NCI-H2029 treated with DMSO at 0.1 percent for 48 hours (cell line): Measurements from ENCODE around the gene CENPQ.
"Not testable (repeated sequence)": the region's sequence is repeated elsewhere in the genome, so short reads cannot be mapped to it uniquely, and the experiment has no call there.

Experiments
- DNase-seq: peaks from one replicate; lab custom pipeline; 2025; lab: John Stamatoyannopoulos, UW

Gene CENPQ

DNA sequence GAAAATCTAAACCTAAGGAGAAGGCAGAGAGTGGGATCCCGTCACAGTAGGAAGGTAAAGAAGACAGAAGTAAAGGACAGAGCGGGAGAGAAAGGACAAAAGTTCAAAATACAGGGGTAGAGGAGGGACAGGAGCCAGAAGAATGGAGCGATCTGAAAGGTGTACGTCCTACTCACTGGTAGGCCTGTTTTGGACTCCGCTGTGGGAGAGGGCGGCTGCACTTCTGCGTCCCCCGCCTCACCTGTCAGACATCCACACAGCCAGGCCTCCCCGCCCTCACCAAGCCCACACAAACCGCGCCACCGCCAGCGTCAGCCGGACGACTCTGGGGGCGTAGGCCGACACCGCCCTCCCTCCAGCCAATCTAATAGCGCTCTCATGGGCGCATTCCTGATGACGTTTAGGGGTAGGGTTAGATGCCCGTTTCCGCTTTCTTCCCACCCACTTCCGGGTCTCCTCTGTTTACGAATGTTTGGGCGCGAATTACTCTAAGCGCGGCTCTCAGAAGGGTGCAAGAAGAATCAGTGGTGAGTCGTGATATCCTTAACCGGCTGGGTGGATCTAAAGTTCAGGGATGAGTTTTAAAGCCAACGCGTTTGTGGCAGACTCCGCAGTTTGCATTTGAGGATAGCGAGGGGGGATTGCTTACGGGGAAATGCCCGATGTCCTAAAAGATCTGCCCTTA, at the start of gene CENPQ, which contains the start of gene MMUT:
TSS of gene CENPQ (plus strand) at position 444 of the 685 bp plus-strand sequence. CDS start 6,807 bp downstream, outside the sequence.
TSS of gene MMUT (minus strand) at position 327 of the 685 bp plus-strand sequence. CDS start 3,787 bp downstream, outside the sequence.
- DNase-seq: peak; percentile 91

DNA sequence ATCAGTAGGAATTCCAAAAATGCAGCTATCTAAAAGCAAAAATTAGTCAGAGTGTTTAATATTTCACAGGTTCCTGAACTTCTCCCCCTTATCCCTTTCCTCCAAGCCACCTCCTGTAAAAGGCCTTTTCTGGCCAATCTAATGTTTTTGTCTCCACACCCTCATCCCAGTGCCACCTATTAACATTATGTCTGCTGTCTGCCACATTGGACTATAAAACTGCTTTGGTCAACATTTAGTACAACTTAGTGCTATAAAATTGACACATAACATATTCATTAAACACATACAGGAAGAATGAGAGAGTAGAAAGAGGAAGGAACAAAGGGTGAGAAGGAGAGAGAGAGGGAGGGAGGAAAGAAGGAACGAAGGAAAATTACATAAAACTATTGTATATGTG, 47.8 kb upstream of the CENPQ start:
- DNase-seq: no peak

- DNase-seq: no peak
Observed at GRCh38 chr6:49416195-49416594, 47.0 kb upstream of the CENPQ start.

DNA sequence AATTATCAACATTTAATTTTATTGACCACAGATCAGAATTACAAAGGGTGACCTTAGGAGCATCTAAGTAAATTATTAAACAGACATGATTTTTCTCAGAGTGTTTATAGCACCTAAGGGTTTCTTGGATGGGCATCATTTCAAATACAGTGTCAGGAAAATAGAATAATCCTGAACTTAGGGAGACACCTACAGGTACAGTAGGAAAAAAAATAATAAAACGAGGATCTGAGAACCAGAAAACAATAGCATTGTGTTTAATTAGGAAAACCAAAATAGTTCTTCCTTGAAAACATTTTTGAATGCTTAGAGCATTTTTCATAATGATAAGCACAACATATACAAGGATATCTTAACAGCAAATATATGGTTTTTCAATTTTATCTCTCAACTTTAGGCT, 39.4 kb upstream of the CENPQ start:
- DNase-seq: no peak

GRCh38 chr6:49430187-49430586, 33.0 kb upstream of the CENPQ start:
- no peak for DNase-seq

GRCh38 chr6:49430866-49431265, 32.3 kb upstream of the CENPQ start:
- no peak for DNase-seq

- DNase-seq: no peak
Observed at GRCh38 chr6:49453221-49453620, 9.9 kb upstream of the CENPQ start.

DNA sequence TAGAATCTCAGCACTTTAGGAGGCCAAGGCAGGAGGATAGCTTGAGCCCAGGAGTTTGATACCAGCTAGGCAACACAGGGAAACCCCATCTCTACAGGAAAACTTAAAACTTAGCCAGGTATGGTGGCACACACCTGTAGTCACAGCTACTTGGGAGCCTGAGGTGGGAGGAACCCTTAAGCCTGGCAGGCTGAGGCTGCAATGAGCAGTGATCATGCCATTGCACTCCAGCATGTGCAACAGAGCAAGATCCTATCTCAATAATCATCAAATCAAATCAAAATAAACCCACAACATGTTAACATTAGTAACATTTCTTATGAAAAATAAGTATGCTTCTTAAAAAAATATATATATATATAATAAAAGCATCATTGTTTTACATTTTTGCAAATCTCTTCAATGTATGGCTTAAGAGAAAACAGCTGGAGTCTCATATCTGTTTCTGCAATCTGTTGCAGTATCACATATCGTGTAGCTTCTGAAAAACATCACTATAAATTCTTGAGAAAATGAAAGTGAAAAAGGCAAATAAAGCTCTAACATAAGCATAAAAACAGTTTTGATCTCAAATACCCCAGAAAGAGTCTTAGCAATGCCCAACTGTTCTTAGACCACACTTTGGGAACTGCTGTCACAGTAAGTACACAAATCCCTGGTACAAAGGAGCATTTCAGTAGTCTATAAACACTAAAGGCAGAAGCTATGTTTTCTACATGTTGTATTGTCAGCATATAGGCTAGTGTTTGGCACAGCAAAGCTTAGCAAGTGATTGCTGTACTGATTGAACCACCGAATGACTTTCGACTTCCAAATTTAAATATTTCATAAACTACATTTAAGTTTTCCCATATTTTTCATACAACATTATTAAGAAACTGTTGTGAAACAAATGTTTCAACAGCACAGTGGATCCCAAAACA, 8.1 kb upstream of the CENPQ start:
- DNase-seq: no peak

GRCh38 chr6:49457771-49458170, 5.4 kb upstream of the CENPQ start:
- DNase-seq: no peak

DNA sequence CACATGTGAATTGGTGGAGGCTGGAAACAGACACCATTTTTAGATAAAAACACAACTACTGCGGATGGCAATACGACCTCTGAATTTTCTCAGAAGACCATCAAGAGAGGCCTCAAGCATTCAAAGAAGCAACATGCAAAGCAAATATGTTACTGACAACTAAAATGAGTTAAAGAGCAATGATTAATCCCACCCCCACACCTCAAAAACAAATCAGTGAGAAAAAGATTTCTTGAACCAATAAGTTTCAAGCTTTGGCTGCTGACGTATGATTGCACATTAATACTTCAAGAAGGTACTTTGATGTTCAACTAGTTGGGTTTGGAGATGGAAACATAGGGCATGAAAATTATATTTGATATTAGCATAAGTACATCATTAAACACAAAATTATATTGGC, 1.1 kb upstream of the CENPQ start:
- DNase-seq: no peak

GRCh38 chr6:49462599-49462926, 607 bp upstream of the CENPQ start:
- no peak for DNase-seq

GRCh38 chr6:49463612-49463967, 420 bp downstream of the CENPQ start:
- no peak for DNase-seq

DNA sequence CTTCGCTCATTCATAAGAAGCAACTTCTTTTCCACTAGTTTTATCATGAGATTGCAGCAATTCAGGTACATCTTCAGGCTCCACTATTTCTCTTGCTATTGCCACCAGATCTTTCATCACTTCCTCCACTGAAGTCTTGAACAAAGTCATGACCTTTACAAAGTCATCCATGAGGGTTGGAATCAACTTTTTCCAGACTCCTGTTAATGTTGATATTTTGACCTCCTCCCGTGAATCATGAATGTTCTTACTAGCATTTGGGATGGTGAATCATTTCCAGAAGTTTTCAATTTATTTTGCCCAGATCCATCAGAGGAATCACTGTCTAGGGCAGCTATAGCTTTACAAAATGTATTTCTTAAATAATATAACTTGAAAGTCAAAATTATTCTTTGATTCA, 1.5 kb downstream of the CENPQ start:
- no peak for DNase-seq

DNA sequence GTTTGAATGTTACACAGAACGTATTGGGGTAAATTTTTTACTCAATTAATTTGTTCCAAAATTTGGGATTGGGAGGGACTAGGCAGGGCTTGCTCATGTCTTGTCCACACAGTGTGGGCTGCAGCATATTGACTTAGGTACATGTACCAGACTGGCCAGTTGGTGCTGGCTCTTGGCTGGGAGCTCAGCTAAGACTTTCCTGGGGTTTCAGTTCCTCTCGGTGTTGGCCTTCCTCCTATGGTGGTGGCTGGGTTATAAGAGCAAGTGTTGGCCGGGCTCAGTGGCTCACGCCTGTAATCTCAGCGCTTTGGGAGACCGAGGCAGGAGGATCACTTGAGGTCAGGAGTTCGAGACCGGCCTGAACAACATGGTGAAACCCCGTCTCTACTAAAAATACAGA, 4.9 kb downstream of the CENPQ start:
- no peak for DNase-seq

DNA sequence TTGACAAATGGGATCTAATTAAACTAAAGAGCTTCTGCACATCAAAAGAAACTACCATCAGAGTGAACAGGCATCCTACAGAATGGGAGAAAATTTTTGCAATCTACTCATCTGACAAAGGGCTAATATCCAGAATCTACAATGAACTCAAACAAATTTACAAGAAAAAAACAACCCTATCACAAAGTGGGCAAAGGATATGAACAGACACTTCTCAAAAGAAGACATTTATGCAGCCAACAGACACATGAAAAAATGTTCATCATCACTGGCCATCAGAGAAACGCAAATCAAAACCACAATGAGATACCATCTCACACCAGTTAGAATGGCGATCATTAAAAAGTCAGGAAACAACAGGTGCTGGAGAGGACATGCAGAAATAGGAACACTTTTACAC, 13.4 kb downstream of the CENPQ start:
- DNase-seq: not testable (repeated sequence)

DNA sequence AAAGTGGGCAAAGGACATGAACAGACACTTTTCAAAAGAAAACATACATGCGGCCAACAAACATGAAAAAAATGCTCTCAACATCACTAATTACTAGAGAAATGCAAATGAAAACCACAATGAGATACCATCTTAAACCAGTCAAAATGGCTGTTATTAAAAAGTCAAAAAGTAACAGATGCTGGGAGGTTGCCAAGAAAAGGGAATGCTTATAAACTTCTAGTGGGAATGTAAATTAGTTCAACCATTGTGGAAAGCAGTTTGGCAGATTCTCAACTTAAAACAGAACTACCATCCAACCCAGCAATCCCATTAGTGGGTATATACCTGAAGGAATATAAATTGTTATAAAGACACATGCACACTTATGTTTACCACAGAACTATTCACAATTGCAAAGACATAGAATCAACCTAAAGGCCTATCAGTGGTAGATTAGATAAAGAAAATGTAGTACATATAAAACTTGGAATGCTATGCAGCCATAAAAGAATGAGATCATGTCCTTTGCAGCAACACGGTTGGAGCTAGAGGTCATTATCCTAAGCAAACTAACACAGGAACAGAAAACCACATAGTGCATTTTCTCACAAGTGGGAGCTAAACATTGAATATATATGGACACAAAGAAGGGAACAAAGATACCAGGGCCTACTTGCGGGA, 16.3 kb downstream of the CENPQ start:
- no peak for DNase-seq

DNA sequence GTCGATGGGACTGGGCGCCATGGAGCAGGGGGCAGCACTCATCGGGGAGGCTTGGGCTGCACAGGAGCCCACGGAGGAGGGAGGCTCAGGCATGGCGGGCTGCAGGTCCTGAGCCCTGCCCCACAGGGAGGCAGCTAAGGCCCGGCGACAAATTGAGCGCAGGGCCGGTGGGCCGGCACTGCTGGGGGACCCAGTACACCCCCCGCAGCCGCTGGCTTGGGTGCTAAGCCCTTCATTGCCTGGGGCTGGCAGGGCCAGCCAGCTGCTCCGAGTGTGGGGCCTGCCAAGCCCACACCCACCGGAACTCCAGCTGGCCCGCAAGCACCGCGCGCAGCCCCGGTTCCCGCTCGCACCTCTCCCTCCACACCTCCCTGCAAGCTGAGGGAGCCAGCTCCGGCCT, 18.7 kb downstream of the CENPQ start:
- DNase-seq: not testable (repeated sequence)

DNA sequence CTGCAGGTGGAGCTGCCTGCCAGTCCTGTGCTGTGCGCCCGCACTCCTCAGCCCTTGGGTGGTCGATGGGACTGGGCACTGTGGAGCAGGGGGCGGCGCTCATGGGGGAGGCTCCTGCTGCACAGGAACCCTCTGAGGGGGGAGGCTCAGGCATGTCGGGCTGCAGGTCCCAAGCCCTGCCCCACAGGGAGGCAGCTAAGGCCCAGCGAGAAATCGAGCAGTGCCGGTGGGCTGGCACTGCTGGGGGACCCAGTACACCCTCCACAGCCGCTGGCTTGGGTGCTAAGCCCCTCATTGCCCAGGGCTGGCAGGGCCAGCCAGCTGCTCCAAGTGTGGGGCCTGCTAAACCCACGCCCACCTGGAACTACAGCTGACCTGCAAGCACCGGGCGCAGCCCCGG, 20.2 kb downstream of the CENPQ start:
- not testable (repeated sequence) for DNase-seq

DNA sequence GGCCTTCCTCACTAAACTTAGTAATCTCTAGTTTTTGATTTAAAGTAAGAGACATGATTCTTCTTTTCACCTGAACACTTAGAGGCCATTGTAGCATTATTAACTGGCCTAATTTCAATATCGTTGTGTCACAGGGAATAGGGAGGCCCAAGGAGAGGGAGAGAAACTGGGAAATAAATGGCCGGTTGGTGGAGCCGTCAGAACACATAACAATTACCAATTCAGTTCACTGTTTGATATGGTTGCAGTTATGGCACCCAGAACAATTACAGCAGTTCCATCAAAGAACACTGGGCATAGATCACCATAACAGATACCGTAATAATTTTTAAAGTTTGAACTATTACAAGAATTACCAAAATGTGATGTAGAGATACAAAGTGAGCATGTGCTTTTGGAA, 27.5 kb downstream of the CENPQ start:
- DNase-seq: no peak

- peak; percentile 18 for DNase-seq
Observed at GRCh38 chr6:49497304-49497703, 34.1 kb downstream of the CENPQ start.

GRCh38 chr6:49499126-49499525, 36.0 kb downstream of the CENPQ start:
- no peak for DNase-seq

GRCh38 chr6:49499623-49500022, 36.5 kb downstream of the CENPQ start, which contains the start of gene GLYATL3:
TSS of gene GLYATL3 (plus strand) at chr6:49499923. CDS start at chr6:49511991, 12,068 bp downstream.
- DNase-seq: peak; percentile 13

GRCh38 chr6:49504666-49505065, 41.5 kb downstream of the CENPQ start:
- no peak for DNase-seq
